Lung (tissue), 12 donors: ENCODE measurements around the gene XRCC5. TPM values are rescaled to one million over a fixed set of nuclear protein-coding genes. Genes with fewer than 3 reads are reported as not detected.

ENCODE experiments used
- ATAC-seq: fragments of 200-7000 bp; cut with Tn5 transposase; one replicate; pipeline ENCODE4 v1.9.1; 2020; ENCODE audit warnings: moderate number of reproducible peaks; ENCODE audit not compliant: insufficient read depth, low FRiP score
- DNase-seq, 3 donors: peaks; one replicate each; pipeline ENCODE4 v3.0.0-alpha.2; 2013 to 2017
- H3K27ac ChIP-seq, 2 donors: one replicate each; pipeline ENCODE4 v1.5.1; 2013; ENCODE audit warnings: mild to moderate bottlenecking in 2 of 2, moderate library complexity in 2 of 2, control low read depth in 1 of 2, inconsistent platforms in 1 of 2, low read depth in 1 of 2, low read length in 1 of 2
- H3K27me3 ChIP-seq, 3 donors: one replicate each; pipeline ENCODE4 v1.5.1; 2013; ENCODE audit warnings: low read length in 2 of 3; ENCODE audit not compliant: control insufficient read depth in 3 of 3, insufficient read depth in 3 of 3
- H3K36me3 ChIP-seq, 4 donors: one replicate each; pipeline ENCODE4 v1.5.1; 2013; ENCODE audit warnings: low read length in 4 of 4, mild to moderate bottlenecking in 1 of 4, moderate library complexity in 1 of 4; ENCODE audit not compliant: control insufficient read depth in 4 of 4, insufficient read depth in 4 of 4
- H3K4me1 ChIP-seq, 5 donors: one replicate each; pipeline ENCODE4 v1.5.1; 2013; ENCODE audit warnings: low read length in 5 of 5, mild to moderate bottlenecking in 2 of 5, moderate library complexity in 1 of 5; ENCODE audit not compliant: control insufficient read depth in 5 of 5, insufficient read depth in 5 of 5
- H3K4me3 ChIP-seq: one replicate; pipeline ENCODE4 v1.5.1; 2013; ENCODE audit warnings: mild to moderate bottlenecking, control low read depth, moderate library complexity
- H3K9ac ChIP-seq, 2 donors: one replicate each; pipeline ENCODE4 v1.5.1; 2013; ENCODE audit warnings: low read length in 2 of 2, control low read depth in 1 of 2; ENCODE audit not compliant: insufficient read depth in 1 of 2
- H3K9me3 ChIP-seq, 4 donors: one replicate each; pipeline ENCODE4 v1.5.1; 2013; ENCODE audit warnings: low read length in 3 of 4, mild to moderate bottlenecking in 1 of 4, moderate library complexity in 1 of 4; ENCODE audit not compliant: control insufficient read depth in 4 of 4, insufficient read depth in 3 of 4
- CTCF ChIP-seq: IDR thresholded peaks from 2 replicates; pipeline ENCODE4 v1.5.1; 2012; ENCODE audit warnings: mild to moderate bottlenecking; ENCODE audit errors: control extremely low read depth, extremely low read depth
- WGBS, 2 donors: extraction: QIAGEN DNeasy Blood & Tissue Kit; methylation state at CpG; one replicate each; pipeline ENCODE4 v1.1.7; 2013; 5-methylcytosine and 5-hydroxymethylcytosine counted together
- polyA plus RNA-seq, 2 donors: library from polyadenylated mRNA; stranded (reverse); fragments of 200-250 nt; gene quantifications; one replicate each; pipeline ENCODE4 v1.2.1, GENCODE V29; 2013
- total RNA-seq, 2 donors: library from RNA; depleted of rRNA in 1 of 2; stranded (reverse); fragments of >200 nt in 1 of 2; gene quantifications; one replicate each; pipeline ENCODE4 v1.2.1, GENCODE V29; 2014 to 2021
- donor health status: control.
- donor health status: control.
- donor health status: Bipolar disorder and iron deficiency.
- donor health status: healthy.
- donor health status: DM: yes; HTN: yes; CAD: no.

Gene XRCC5
- total and polyA plus RNA-seq, 4 donors = 67.3 to 200 (median 144) TPM

- Histone ChIP-seq H3K27me3 (no peaks in the 10 kb centered on the region), H3K9ac (no peak overlapping the region), H3K27ac (no peak overlapping the region), H3K9me3 (peaks cover 0 to 2% (median 0%) of the 10 kb centered on the region in 4 donors), H3K4me1 (no peaks in the 10 kb centered on the region), H3K4me3 (no peak overlapping the region), H3K36me3 (peaks cover 25 to 69% (median 45%) of the 10 kb centered on the region in 4 donors)
- DNase-seq (peak in 1 of 3 donors; percentile 7), ATAC-seq (no peak)
- WGBS, 2 donors = 94 to 95% methylated on average over 7 of the region's 7 CpGs
- no peak for TF ChIP-seq CTCF
These were observed 42.3 kb downstream of the XRCC5 start for GRCh38 chr2:216151313-216152025.

- Histone ChIP-seq H3K9ac (no peak overlapping the region), H3K36me3 (peaks cover 28 to 57% (median 40%) of the 10 kb centered on the region in 4 donors), H3K27me3 (no peaks in the 10 kb centered on the region), H3K4me1 (peaks cover 0 to 4% (median 0%) of the 10 kb centered on the region in 5 donors), H3K9me3 (no peaks in the 10 kb centered on the region), H3K27ac (no peak overlapping the region), H3K4me3 (no peak overlapping the region)
- WGBS, 2 donors = 96 to 98% methylated on average over 3 of the region's 3 CpGs
- no peak for DNase-seq
- TF ChIP-seq CTCF = no peak
- no peak for ATAC-seq
These were observed 46.8 kb downstream of the XRCC5 start for GRCh38 chr2:216155954-216156353.

GRCh38 chr2:216156822-216157221 lies 47.7 kb downstream of the XRCC5 start:
- no peak for TF ChIP-seq CTCF
- Histone ChIP-seq H3K27ac (no peak overlapping the region), H3K4me1 (peaks cover 0 to 4% (median 0%) of the 10 kb centered on the region in 5 donors), H3K9ac (no peak overlapping the region), H3K9me3 (no peaks in the 10 kb centered on the region), H3K36me3 (peaks cover 33 to 57% (median 43%) of the 10 kb centered on the region in 4 donors), H3K4me3 (no peak overlapping the region), H3K27me3 (no peaks in the 10 kb centered on the region)
- ATAC-seq (no peak), DNase-seq (no peak)
- WGBS, 2 donors = 96 to 98% methylated on average over 13 of the region's 13 CpGs
